Sigmoid colon (tissue), 4 donors: ENCODE results near the gene ARHGDIB.

Experiments used
- CTCF ChIP-seq, 4 experiments: fragments of 450-650 bp in 3 of 4; fragments of 200-600 bp in 1 of 4; IDR thresholded peaks; one replicate each; pipeline ENCODE4 v1.5.1; 2016 to 2019; ENCODE audit warnings: antibody characterized with exemption in 4 of 4, mild to moderate bottlenecking in 3 of 4, moderate library complexity in 2 of 4
- EP300 ChIP-seq, 4 donors: sonication (generic); formaldehyde crosslinking; IDR thresholded peaks; one replicate each; pipeline ENCODE4 v1.6.1; 2017; ENCODE audit warnings: antibody characterized with exemption in 4 of 4

GRCh38 chr12:14958361-14959125 lies 2.9 kb downstream of the ARHGDIB start:
- TF ChIP-seq CTCF (IDR thresholded peaks at IDR 0.05) (no peak), EP300 (IDR thresholded peaks at IDR 0.05) (no peak)
